ENCODE data around the gene MBNL3. TPM values are rescaled to one million over a fixed set of nuclear protein-coding genes. Genes with fewer than 3 reads are reported as not detected.

The MBNL3 gene
- polyA plus RNA-seq, 1 of the 3 experiments (the other 2 are of a cell fraction) = 0.21 TPM

- TF ChIP-seq MXI1 (IDR thresholded peaks at IDR 0.05; ENCODE audit: low read depth, low read length) (no peak), RXRA (IDR thresholded peaks at IDR 0.05; ENCODE audit: borderline replicate concordance, low read depth) (no peak), GABPA (IDR thresholded peaks at IDR 0.05; ENCODE audit: low read depth) (no peak), CHD2 (IDR thresholded peaks at IDR 0.05; ENCODE audit: low read length, partially characterized antibody) (no peak), RCOR1 (IDR thresholded peaks at IDR 0.05; ENCODE audit: low read length) (no peak), FOXM1 (IDR thresholded peaks at IDR 0.05; ENCODE audit: low read depth) (no peak), CTCF (IDR thresholded peaks at IDR 0.05) (no peak), USF2 (IDR thresholded peaks at IDR 0.05; ENCODE audit: borderline replicate concordance, low read depth, low read length) (no peak), MEF2A (IDR thresholded peaks at IDR 0.05; ENCODE audit: borderline replicate concordance, low read depth) (no peak), IRF3 (IDR thresholded peaks at IDR 0.05; ENCODE audit: low read depth, low read length) (no peak), MAX (IDR thresholded peaks at IDR 0.05; ENCODE audit: low read depth) (no peak), GATA2 (CRISPR knock-in tag; IDR thresholded peaks at IDR 0.05) (no peak), REST (IDR thresholded peaks at IDR 0.05; ENCODE audit: low read depth, low read length) (no peak), FOXJ3 (CRISPR knock-in tag; IDR thresholded peaks at IDR 0.05) (no peak), RAD21 (IDR thresholded peaks at IDR 0.05; ENCODE audit: low read length) (no peak), TAF1 (IDR thresholded peaks at IDR 0.05; ENCODE audit: borderline replicate concordance, low read depth, low read length) (no peak)
- ChIA-PET POLR2A (no interaction called here), CTCF (no interaction called here)
- H3F3A ChIP-seq (replicated peaks; ENCODE audit: insufficient read depth) = no peaks in the 10 kb centered on the region
- no peak overlapping the region for H3K27ac ChIP-seq (ENCODE audit: low read depth in 2 of 2, low read length in 1 of 2)
- H3K9me3 ChIP-seq = no peaks in the 10 kb centered on the region
- WGBS (ENCODE audit: low lambda C conversion rate) = 35% methylated on average over 4 of the region's 4 CpGs
- H3K27me3 ChIP-seq (ENCODE audit: insufficient read depth) = peaks cover 10% of the 10 kb centered on the region
- no peak for DNase-seq
- no peak overlapping the region for H3K4me3 ChIP-seq (ENCODE audit: low read depth in 2 of 2, low read length in 1 of 2)
- H3K79me2 ChIP-seq (ENCODE audit: insufficient read depth) = no peaks in the 10 kb centered on the region
- no peak overlapping the region for H3K9ac ChIP-seq
- peaks cover 0 to 4% of the 10 kb centered on the region in 2 experiments; a peak in 2 of 4 replicates for H3K4me1 ChIP-seq (ENCODE audit: control insufficient read depth in 1 of 2, insufficient read depth in 2 of 2, low read depth in 1 of 2, low read length in 1 of 2)
- no peaks in the 10 kb centered on the region for H3K9me2 ChIP-seq
- H3K4me2 ChIP-seq = no peak overlapping the region
- H2AFZ ChIP-seq (ENCODE audit: low read depth) = no peak overlapping the region
- H4K20me1 ChIP-seq (ENCODE audit: insufficient read depth) = no peaks in the 10 kb centered on the region
- no peaks in the 10 kb centered on the region for H3K36me3 ChIP-seq (replicated peaks in 1 of 2; ENCODE audit: control insufficient read depth in 1 of 2, insufficient read depth in 2 of 2, low read length in 1 of 2)
Measured at GRCh38 chrX:132482632-132483031, 6.2 kb downstream of the MBNL3 start.
